Fibroblast of mammary gland (primary cell): ENCODE measurements around the gene INPP5B.

Experiments
- DNase-seq: peaks from one replicate; pipeline ENCODE4 v3.0.0-alpha.2; 2010; ENCODE audit warnings: low read depth
- H3K4me3 ChIP-seq: 2 replicates; pipeline ENCODE4 v1.5.1; 2011; ENCODE audit warnings: low read depth, mild to moderate bottlenecking, low read length, moderate library complexity; ENCODE audit not compliant: control insufficient read depth
- TF ChIP-seq, protein P1 (sequence below): conservative IDR thresholded peaks from 2 replicates; pipeline ENCODE4 v1.5.1; 2011; ENCODE audit warnings: low read depth, low read length, inconsistent platforms; ENCODE audit not compliant: control insufficient read depth, insufficient read depth

The INPP5B gene

DNA sequence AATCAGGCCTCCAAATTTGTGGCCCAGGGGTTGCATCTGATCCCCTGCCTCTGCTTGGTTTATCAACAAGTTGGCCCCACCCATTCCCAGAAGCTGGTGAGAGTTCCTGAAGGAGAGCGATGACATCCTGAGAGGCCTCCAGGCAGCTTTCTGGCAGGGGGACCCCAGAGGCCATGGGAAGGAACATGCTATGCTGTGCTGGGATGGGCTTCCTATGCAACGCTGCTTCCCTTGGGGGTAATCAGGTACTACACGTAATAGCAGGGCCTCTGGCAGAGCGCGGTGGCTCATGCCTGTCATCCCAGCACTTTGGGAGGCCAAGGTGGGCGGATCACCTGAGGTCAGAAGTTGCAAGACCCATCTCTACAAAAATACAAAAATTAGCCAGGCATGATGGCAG, 79.1 kb downstream of the INPP5B start:
- no peak overlapping the region for H3K4me3 ChIP-seq
- no peak for DNase-seq
- TF ChIP-seq, protein P1, sequence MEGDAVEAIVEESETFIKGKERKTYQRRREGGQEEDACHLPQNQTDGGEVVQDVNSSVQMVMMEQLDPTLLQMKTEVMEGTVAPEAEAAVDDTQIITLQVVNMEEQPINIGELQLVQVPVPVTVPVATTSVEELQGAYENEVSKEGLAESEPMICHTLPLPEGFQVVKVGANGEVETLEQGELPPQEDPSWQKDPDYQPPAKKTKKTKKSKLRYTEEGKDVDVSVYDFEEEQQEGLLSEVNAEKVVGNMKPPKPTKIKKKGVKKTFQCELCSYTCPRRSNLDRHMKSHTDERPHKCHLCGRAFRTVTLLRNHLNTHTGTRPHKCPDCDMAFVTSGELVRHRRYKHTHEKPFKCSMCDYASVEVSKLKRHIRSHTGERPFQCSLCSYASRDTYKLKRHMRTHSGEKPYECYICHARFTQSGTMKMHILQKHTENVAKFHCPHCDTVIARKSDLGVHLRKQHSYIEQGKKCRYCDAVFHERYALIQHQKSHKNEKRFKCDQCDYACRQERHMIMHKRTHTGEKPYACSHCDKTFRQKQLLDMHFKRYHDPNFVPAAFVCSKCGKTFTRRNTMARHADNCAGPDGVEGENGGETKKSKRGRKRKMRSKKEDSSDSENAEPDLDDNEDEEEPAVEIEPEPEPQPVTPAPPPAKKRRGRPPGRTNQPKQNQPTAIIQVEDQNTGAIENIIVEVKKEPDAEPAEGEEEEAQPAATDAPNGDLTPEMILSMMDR, result no peak

DNA sequence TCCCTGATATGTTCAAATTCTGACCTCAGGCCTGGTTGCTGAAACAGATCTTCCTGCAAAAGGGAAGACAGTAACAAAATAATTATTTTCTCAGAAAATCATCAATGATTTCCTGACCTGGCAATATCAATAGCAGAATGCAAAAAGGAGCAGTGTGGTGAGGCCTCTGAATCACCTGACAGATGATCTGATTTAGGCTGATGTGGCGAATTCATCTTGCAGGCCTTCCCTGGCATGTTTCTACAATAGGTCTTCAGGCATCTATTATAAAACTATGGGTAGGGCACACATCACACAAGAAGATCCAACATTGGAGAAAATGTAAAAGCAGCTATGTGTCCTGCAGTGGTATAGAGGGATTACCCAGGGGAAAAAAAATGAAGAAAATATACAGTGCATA, 80.4 kb downstream of the INPP5B start:
- no peak overlapping the region for H3K4me3 ChIP-seq
- TF ChIP-seq, protein P1, result no peak
- DNase-seq, result no peak

DNA sequence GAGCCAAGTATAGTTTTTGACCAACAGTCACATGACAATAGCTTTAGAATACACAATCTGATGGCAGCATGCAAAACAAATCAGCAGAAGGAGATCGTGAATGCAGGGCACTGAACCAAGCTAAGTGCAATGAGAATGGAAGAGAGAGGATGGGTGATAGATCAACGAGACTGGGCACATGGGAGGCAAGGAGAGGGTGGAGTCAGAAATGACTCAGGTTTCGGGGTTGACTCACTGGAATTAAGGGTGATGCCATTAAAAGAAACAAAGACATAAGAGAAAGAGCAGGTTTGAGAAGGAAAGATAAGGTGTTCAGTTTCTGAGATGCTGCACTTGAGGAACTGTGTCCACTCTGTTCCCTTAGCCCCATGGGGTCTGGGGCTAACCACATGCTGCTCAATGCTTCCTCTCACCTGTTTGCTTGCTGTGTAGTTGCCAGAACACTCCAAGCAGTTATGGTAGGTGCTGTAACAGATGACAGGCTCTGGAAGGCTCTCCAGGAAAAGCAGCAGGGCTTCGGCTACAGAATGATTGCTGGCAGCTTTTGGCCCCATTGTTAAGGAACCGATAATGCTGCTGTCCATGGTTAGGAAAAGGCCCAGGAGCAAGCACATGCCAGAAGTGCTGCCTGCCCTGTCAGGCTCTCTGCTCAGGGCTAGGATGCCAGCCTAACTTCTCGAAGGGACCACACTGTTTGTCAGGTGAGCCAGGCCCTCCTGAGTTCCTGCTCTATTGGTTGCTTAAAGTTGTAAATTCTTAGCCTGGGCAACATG, 81.3 kb downstream of the INPP5B start:
- TF ChIP-seq, protein P1, result no peak
- peak; percentile 73 for DNase-seq
- no peak overlapping the region for H3K4me3 ChIP-seq

DNA sequence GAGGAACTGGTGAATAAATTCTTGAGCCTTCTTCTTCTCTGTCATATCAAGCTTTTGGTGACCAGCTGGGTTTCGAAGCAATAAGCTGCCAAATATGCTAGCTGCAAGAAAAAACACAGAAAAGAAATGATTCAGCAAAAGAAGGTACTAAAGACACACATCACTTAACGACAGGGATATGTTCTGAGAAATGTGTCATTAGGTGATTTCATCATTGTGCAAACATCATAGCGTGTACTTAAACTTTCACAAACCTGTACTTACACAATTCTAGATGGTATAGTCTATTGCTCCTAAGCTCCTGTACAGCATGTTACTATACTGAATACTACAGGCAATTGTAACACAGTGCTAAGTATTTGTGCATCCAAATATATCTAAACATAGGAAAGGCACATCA, 84.5 kb downstream of the INPP5B start:
- peak; percentile 44 for DNase-seq
- TF ChIP-seq, protein P1, result no peak
- no peak overlapping the region for H3K4me3 ChIP-seq

DNA sequence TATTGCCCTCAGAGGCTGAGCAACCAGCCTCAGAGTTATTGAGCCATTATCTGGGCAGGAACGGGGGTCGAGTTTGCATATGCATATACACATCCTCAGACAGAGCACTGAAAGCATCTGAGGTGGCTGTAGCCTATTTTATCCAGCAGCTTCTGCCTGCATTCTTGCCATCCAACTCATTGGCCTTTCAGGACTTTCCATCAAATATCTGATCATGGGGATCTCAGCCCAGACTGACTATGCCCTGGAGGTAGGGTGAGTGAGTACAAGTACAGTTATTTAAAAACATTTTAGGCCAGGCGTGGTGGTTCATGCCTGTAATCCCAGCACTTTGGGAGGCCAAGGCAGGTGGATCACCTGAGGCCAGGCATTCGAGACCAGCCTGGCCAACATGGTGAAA, 85.7 kb downstream of the INPP5B start:
- no peak for DNase-seq

DNA sequence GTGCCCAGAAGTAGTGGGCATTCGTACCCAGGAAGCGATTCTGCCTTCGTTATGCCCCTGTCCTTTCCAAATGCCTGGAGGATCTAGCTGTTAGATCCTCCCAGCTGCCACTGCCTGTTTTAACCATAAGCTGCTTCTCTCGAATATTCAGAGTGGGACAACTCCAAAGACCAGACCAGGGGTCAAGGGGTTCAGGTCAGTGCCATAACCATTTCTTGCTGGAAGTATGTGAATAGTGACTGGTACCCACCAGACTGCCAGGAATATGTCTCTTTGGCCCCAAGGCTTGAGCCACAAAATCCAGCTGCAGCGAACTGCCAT, 86.5 kb downstream of the INPP5B start:
- no peak for DNase-seq
- TF ChIP-seq, protein P1, result no peak
- peak overlapping the region; percentile 100 for H3K4me3 ChIP-seq

More for the DNA sequence above, 85.7 kb downstream of the INPP5B start:
- no peak overlapping the region for H3K4me3 ChIP-seq
- TF ChIP-seq, protein P1, result no peak
